Measurements from ENCODE around the gene PRDM5. TPM values are rescaled to one million over a fixed set of nuclear protein-coding genes. Genes with fewer than 3 reads are reported as not detected.
A peak's percentile ranks its signal among the peaks of the same experiment; 100 is the strongest.

The PRDM5 gene
- total RNA-seq, 2 donors from 2014 or later: 9.6 to 36.3 TPM

GRCh38 chr4:120843849-120844527 lies 78.5 kb downstream of the PRDM5 start:
- DNase-seq (peak; percentile 11 to 46 (median 19)), ATAC-seq (peak; percentile 60)
- intact Hi-C loops (cut with DNase I): no loop called here
- WGBS, 2 donors: 86 to 90% methylated on average over 7 of the region's 7 CpGs
- H3K9me3 ChIP-seq: no peaks in the 10 kb centered on the region
- TF ChIP-seq POLR2A (IDR thresholded peaks at IDR 0.05): no peak
- peak in 3 of 7 experiments; percentile 14 to 37 (median 26) for TF ChIP-seq CTCF (IDR thresholded peaks at IDR 0.05)
- no peaks in the 10 kb centered on the region for H3K27me3 ChIP-seq
- H3K4me1 ChIP-seq: peaks cover 9% of the 10 kb centered on the region
- no peak overlapping the region for H3K27ac ChIP-seq
- H3K36me3 ChIP-seq (replicated peaks in 1 of 2; ENCODE audit: insufficient read depth in 1 of 2, low read depth in 2 of 2): no peaks in the 10 kb centered on the region
- H3K4me3 ChIP-seq: no peak overlapping the region

GRCh38 chr4:120842031-120842430 lies 80.5 kb downstream of the PRDM5 start:
- H3K9me3 ChIP-seq: no peaks in the 10 kb centered on the region
- DNase-seq: no peak
- no peaks in the 10 kb centered on the region for H3K27me3 ChIP-seq
- peaks cover 9% of the 10 kb centered on the region for H3K4me1 ChIP-seq
- no peaks in the 10 kb centered on the region for H3K36me3 ChIP-seq (replicated peaks in 1 of 2; ENCODE audit: insufficient read depth in 1 of 2, low read depth in 2 of 2)
- WGBS, 2 donors: 12% methylated on average over 3 of the region's 3 CpGs
- no peak overlapping the region for H3K4me3 ChIP-seq
- no peak for ATAC-seq
- TF ChIP-seq CTCF (IDR thresholded peaks at IDR 0.05) (no peak), POLR2A (IDR thresholded peaks at IDR 0.05) (no peak)
- intact Hi-C loops (cut with DNase I): no loop called here
- H3K27ac ChIP-seq: no peak overlapping the region

GRCh38 chr4:120841580-120841979 lies 80.9 kb downstream of the PRDM5 start:
- Histone ChIP-seq H3K27me3 (no peaks in the 10 kb centered on the region), H3K27ac (no peak overlapping the region), H3K36me3 (replicated peaks in 1 of 2; ENCODE audit: insufficient read depth in 1 of 2, low read depth in 2 of 2) (no peaks in the 10 kb centered on the region), H3K9me3 (no peaks in the 10 kb centered on the region), H3K4me1 (peaks cover 9% of the 10 kb centered on the region), H3K4me3 (no peak overlapping the region)
- DNase-seq (no peak), ATAC-seq (peak; percentile 15)
- TF ChIP-seq CTCF (IDR thresholded peaks at IDR 0.05): no peak
- no peak for TF ChIP-seq POLR2A (IDR thresholded peaks at IDR 0.05)
- intact Hi-C loops (cut with DNase I): no loop called here
- 56 to 58% methylated on average over 3 of the region's 3 CpGs for WGBS, 2 donors

GRCh38 chr4:120839974-120840751 lies 82.4 kb downstream of the PRDM5 start:
- TF ChIP-seq CTCF (IDR thresholded peaks at IDR 0.05) (no peak), POLR2A (IDR thresholded peaks at IDR 0.05) (no peak)
- DNase-seq (no peak), ATAC-seq (peak; percentile 12)
- H3K9me3 ChIP-seq: no peaks in the 10 kb centered on the region
- no peaks in the 10 kb centered on the region for H3K27me3 ChIP-seq
- no peaks in the 10 kb centered on the region for H3K36me3 ChIP-seq (replicated peaks in 1 of 2; ENCODE audit: insufficient read depth in 1 of 2, low read depth in 2 of 2)
- intact Hi-C loops (cut with DNase I): no loop called here
- WGBS, 2 donors: 90 to 95% methylated on average over 4 to 15 of the region's 18 CpGs
- H3K4me1 ChIP-seq: peaks cover 9% of the 10 kb centered on the region
- H3K4me3 ChIP-seq: no peak overlapping the region
- no peak overlapping the region for H3K27ac ChIP-seq

Data from body of pancreas (tissue), 4 donors.